Parathyroid adenoma (tissue), 2 donors: ENCODE results near the gene CD8B.
"Not testable (repeated sequence)": the region's sequence is repeated elsewhere in the genome, so short reads cannot be mapped to it uniquely, and the experiment has no call there.

Source experiments
- H2AFZ ChIP-seq: fragments of 300-600 bp; sonication (generic); one replicate; pipeline ENCODE4 v1.7.0; 2017; ENCODE audit warnings: antibody characterized with exemption, mild to moderate bottlenecking
- H3K27ac ChIP-seq: fragments of 300-600 bp; sonication (generic); one replicate; pipeline ENCODE4 v1.7.0; 2017
- H3K27me3 ChIP-seq: fragments of 300-600 bp; sonication (generic); one replicate; pipeline ENCODE4 v1.7.0; 2017; ENCODE audit warnings: low read length; ENCODE audit not compliant: control insufficient read depth, insufficient read depth
- H3K36me3 ChIP-seq: fragments of 300-600 bp; sonication (generic); one replicate; pipeline ENCODE4 v1.7.0; 2017; ENCODE audit warnings: low read length; ENCODE audit not compliant: control insufficient read depth, insufficient read depth
- H3K4me1 ChIP-seq: fragments of 300-600 bp; sonication (generic); one replicate; pipeline ENCODE4 v1.7.0; 2017; ENCODE audit warnings: control low read depth
- H3K4me2 ChIP-seq: fragments of 300-600 bp; sonication (generic); one replicate; pipeline ENCODE4 v1.7.0; 2017; ENCODE audit warnings: low read length
- H3K4me3 ChIP-seq: fragments of 300-600 bp; sonication (generic); one replicate; pipeline ENCODE4 v1.7.0; 2017; ENCODE audit warnings: low read depth, low read length
- H3K79me2 ChIP-seq: fragments of 300-600 bp; sonication (generic); one replicate; pipeline ENCODE4 v1.7.0; 2017; ENCODE audit warnings: control low read depth
- H3K9ac ChIP-seq: fragments of 300-600 bp; sonication (generic); one replicate; pipeline ENCODE4 v1.7.0; 2017; ENCODE audit warnings: mild to moderate bottlenecking
- H3K9me3 ChIP-seq: fragments of 300-600 bp; sonication (generic); one replicate; pipeline ENCODE4 v1.7.0; 2017; ENCODE audit warnings: low read length; ENCODE audit not compliant: control insufficient read depth
- donor health status: primary hyperparathyroidism.

The CD8B gene

GRCh38 chr2:86861628-86862379 is at the start of gene CD8B:
Gene CD8B (minus strand): TSS chr2:86861886. CDS start chr2:86861865, 21 bp downstream.
- not testable (repeated sequence) for H3K4me3 ChIP-seq, H3K9ac ChIP-seq, H3K27me3 ChIP-seq, H3K4me2 ChIP-seq, H3K27ac ChIP-seq, H3K36me3 ChIP-seq, H3K4me1 ChIP-seq, H2AFZ ChIP-seq, H3K9me3 ChIP-seq, H3K79me2 ChIP-seq

- not testable (repeated sequence) for H3K4me2 ChIP-seq, H3K27me3 ChIP-seq, H3K4me3 ChIP-seq
Observed at GRCh38 chr2:86905868-86906267, 44.2 kb upstream of the CD8B start.

GRCh38 chr2:86900687-86901086 is 39.0 kb upstream of the CD8B start:
- H3K36me3 ChIP-seq, H3K9me3 ChIP-seq, H3K4me3 ChIP-seq, H2AFZ ChIP-seq, H3K4me2 ChIP-seq, H3K9ac ChIP-seq, H3K79me2 ChIP-seq, H3K27ac ChIP-seq, H3K27me3 ChIP-seq, H3K4me1 ChIP-seq: not testable (repeated sequence)

More at GRCh38 chr2:86905868-86906267, 44.2 kb upstream of the CD8B start:
- H3K79me2 ChIP-seq, H3K9ac ChIP-seq, H3K4me1 ChIP-seq, H3K27ac ChIP-seq, H3K36me3 ChIP-seq, H3K9me3 ChIP-seq, H2AFZ ChIP-seq: not testable (repeated sequence)

GRCh38 chr2:86886026-86886425 is 24.3 kb upstream of the CD8B start:
- not testable (repeated sequence) for H3K27me3 ChIP-seq, H3K9ac ChIP-seq, H3K79me2 ChIP-seq, H3K4me3 ChIP-seq, H3K4me1 ChIP-seq, H3K36me3 ChIP-seq, H3K9me3 ChIP-seq, H2AFZ ChIP-seq, H3K4me2 ChIP-seq, H3K27ac ChIP-seq

GRCh38 chr2:86882865-86883264 is 21.2 kb upstream of the CD8B start:
- not testable (repeated sequence) for H3K79me2 ChIP-seq, H3K4me1 ChIP-seq, H3K4me3 ChIP-seq, H3K36me3 ChIP-seq, H3K4me2 ChIP-seq, H3K9me3 ChIP-seq, H3K9ac ChIP-seq, H3K27me3 ChIP-seq, H3K27ac ChIP-seq, H2AFZ ChIP-seq

- not testable (repeated sequence) for H2AFZ ChIP-seq, H3K4me1 ChIP-seq, H3K4me2 ChIP-seq, H3K27ac ChIP-seq, H3K79me2 ChIP-seq, H3K9me3 ChIP-seq, H3K9ac ChIP-seq, H3K36me3 ChIP-seq, H3K4me3 ChIP-seq, H3K27me3 ChIP-seq
Observed at GRCh38 chr2:86882118-86882665, 20.5 kb upstream of the CD8B start.

GRCh38 chr2:86878986-86879385 is 17.3 kb upstream of the CD8B start:
- H3K4me2 ChIP-seq, H3K27ac ChIP-seq: not testable (repeated sequence)

GRCh38 chr2:86870941-86871340 is 9.3 kb upstream of the CD8B start:
- H3K27ac ChIP-seq: not testable (repeated sequence)

More at GRCh38 chr2:86878986-86879385, 17.3 kb upstream of the CD8B start:
- H3K36me3 ChIP-seq, H3K4me3 ChIP-seq, H3K79me2 ChIP-seq, H2AFZ ChIP-seq, H3K27me3 ChIP-seq, H3K9ac ChIP-seq, H3K9me3 ChIP-seq, H3K4me1 ChIP-seq: not testable (repeated sequence)

GRCh38 chr2:86868895-86869468 is 7.3 kb upstream of the CD8B start:
- not testable (repeated sequence) for H3K79me2 ChIP-seq, H3K9me3 ChIP-seq, H3K27ac ChIP-seq, H3K9ac ChIP-seq, H3K36me3 ChIP-seq, H3K4me3 ChIP-seq, H2AFZ ChIP-seq, H3K4me2 ChIP-seq, H3K27me3 ChIP-seq, H3K4me1 ChIP-seq

More at GRCh38 chr2:86870941-86871340, 9.3 kb upstream of the CD8B start:
- not testable (repeated sequence) for H3K36me3 ChIP-seq, H3K27me3 ChIP-seq, H3K4me1 ChIP-seq, H3K4me3 ChIP-seq, H2AFZ ChIP-seq, H3K4me2 ChIP-seq, H3K9ac ChIP-seq, H3K9me3 ChIP-seq, H3K79me2 ChIP-seq

- not testable (repeated sequence) for H2AFZ ChIP-seq, H3K79me2 ChIP-seq, H3K4me2 ChIP-seq, H3K27me3 ChIP-seq, H3K4me1 ChIP-seq, H3K9ac ChIP-seq, H3K4me3 ChIP-seq, H3K27ac ChIP-seq, H3K36me3 ChIP-seq, H3K9me3 ChIP-seq
Observed at GRCh38 chr2:86862380-86862703, 656 bp upstream of the CD8B start.

GRCh38 chr2:86861175-86861574 is 511 bp downstream of the CD8B start:
- not testable (repeated sequence) for H3K79me2 ChIP-seq, H3K27me3 ChIP-seq, H3K4me1 ChIP-seq, H3K4me3 ChIP-seq, H3K9me3 ChIP-seq, H2AFZ ChIP-seq, H3K36me3 ChIP-seq, H3K4me2 ChIP-seq, H3K27ac ChIP-seq, H3K9ac ChIP-seq
